Fibroblast of villous mesenchyme (primary cell): ENCODE results near the gene RASAL1. TPM values are rescaled to one million over a fixed set of nuclear protein-coding genes. Genes with fewer than 3 reads are reported as not detected.

Experiments used
- DNase-seq: peaks from one replicate; pipeline ENCODE4 v3.0.0-alpha.2; 2010; ENCODE audit warnings: low read depth
- H3K4me3 ChIP-seq: 2 replicates; pipeline ENCODE4 v1.5.1; 2011; ENCODE audit warnings: low read depth, mild to moderate bottlenecking, low read length
- total RNA-seq: library from RNA; depleted of rRNA; stranded (reverse); fragments of >200 nt; gene quantifications from 2 replicates; pipeline ENCODE4 v1.2.3, GENCODE V29; 2012
- TF ChIP-seq, protein P1 (sequence below): IDR thresholded peaks from 2 replicates; pipeline ENCODE4 v1.5.1; 2012; ENCODE audit warnings: low read depth, mild to moderate bottlenecking, low read length; ENCODE audit not compliant: insufficient read depth

The RASAL1 gene
- total RNA-seq, 1 donor = not detected

DNA sequence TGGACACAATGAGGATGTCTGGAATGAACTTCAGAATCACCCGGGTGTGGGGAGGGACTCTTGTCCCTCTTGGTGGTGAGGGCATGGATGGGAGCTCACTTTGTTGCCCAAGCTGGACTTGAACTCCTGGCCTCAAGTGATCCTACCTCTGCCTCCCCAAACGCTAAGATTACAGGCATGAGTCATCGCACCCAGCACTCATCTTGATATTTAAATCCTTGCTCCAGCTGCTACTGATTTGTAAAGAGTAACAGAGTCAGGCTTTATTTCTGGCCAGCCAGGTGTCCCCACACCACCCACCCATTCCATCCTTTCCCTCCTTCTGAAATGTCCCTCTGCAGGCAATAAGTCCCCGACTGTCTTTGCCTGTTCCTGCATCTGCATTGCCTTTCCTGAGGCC is 44.8 kb upstream of the RASAL1 start:
- no peak overlapping the region for H3K4me3 ChIP-seq
- no peak for DNase-seq
- TF ChIP-seq, protein P1, sequence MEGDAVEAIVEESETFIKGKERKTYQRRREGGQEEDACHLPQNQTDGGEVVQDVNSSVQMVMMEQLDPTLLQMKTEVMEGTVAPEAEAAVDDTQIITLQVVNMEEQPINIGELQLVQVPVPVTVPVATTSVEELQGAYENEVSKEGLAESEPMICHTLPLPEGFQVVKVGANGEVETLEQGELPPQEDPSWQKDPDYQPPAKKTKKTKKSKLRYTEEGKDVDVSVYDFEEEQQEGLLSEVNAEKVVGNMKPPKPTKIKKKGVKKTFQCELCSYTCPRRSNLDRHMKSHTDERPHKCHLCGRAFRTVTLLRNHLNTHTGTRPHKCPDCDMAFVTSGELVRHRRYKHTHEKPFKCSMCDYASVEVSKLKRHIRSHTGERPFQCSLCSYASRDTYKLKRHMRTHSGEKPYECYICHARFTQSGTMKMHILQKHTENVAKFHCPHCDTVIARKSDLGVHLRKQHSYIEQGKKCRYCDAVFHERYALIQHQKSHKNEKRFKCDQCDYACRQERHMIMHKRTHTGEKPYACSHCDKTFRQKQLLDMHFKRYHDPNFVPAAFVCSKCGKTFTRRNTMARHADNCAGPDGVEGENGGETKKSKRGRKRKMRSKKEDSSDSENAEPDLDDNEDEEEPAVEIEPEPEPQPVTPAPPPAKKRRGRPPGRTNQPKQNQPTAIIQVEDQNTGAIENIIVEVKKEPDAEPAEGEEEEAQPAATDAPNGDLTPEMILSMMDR = no peak

DNA sequence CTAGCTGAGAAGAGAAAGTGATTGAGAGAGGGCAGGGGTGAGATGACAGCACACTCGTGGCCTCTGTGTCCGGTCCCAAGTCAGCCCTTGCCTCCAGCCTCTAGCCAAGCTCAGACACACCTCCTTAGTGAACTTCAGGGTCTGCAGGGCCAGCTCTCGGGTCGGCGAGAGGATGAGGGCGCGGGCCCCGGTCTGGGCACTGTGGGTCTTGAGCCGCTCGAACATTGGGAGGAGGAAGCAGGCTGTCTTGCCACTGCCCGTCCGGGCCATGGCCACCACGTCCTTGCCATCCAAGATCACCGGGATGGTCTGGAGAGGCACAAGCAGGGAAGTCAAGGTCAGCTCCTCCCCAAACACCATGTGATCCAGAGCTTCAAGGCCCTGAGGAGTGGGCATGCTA is 43.5 kb upstream of the RASAL1 start:
- no peak for DNase-seq
- TF ChIP-seq, protein P1 = no peak

DNA sequence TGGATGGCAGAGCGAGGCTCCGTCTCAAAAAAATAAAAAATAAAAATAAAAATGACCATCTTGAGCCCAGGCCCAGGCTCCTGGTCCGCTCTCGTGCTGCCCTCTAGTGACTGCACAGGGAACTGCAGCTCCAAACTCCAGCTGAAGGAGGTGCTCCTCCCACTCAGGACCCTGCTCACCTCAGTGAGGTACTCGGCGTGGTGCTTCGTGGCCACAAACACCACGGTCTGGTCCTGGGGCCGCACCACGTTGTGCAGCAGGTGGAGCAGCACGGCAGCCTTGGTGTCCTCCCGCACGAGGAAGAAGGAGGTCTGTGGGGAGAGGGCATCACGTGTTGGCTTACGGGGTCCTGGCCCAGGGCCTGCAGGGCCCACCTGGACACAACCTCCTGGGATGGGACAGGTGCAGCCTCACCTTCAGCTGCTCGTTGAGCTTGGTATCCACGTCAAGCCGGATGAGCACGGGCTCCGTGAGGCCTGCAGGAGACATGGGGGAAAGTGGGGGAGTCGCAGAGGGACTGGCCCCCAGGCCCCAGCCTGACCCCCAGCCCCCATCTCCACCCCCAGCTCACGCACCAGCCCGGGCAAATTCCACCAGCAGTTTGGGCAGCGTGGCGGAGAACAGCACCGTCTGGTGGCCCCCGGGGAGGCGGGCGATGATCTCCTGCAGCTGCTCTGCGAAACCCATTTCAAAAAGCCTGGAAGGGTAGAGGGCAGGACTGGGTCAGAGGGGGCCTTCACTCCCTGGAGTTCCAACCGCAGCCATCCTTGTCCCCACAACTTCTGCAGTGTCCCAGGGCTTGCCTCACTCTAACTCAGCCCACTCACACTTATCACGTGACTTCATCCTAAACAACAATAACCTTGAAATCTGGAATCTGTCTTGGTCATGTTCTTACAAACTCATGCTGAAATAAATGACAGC is 39.2 kb upstream of the RASAL1 start:
- DNase-seq = peak; percentile 68
- no peak overlapping the region for H3K4me3 ChIP-seq
- TF ChIP-seq, protein P1 = peak; percentile 100

More for the DNA sequence above, 43.5 kb upstream of the RASAL1 start:
- no peak overlapping the region for H3K4me3 ChIP-seq

DNA sequence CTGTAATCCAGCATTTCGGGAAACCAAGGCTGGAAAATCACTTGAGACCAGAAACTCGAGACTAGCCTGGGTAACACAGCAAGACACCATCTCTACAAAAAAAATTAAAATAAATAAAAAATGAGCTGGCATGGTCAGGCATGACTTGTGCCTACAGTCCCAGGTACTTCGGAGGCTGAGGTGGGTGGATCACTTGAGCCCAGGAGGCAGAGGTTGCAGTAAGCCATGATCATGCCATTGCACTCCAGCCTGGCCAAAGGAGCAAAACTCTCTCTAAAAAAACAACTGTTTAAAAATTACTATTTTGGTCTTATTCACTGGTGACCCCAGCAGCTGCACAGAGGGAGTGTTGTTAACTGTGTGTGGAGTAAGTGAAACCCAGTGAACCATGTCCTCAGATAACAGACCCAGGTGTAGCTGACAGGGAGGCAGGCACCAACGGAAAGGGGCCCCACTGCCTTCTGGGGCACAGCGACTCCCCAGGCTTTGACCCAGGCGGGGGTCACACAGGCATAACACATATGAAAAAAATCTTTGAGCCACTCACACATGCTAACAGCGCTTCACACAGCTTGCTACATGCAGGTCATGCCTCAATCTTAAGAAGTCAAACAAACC is 37.6 kb upstream of the RASAL1 start:
- no peak for DNase-seq
- TF ChIP-seq, protein P1 = no peak
- H3K4me3 ChIP-seq = no peak overlapping the region

DNA sequence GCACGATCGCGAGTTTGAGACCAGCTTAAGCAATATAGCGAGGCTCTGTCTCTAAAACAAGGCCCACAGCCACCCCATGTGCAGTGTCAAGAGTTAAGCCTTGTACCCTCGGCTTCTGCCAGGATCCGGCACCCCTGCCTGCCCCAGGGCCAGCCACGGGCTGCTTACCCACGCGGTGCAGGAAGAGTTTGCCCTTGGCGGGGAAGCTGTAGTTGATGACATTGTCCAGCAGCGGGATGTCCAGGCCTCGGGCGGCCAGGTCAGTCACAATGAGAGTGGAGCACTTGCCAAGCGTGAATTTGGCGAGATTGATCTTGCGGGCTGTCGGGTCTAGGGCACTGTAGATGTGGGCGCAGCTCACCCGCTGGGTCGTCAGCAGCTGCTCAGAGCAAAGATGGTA is 36.6 kb upstream of the RASAL1 start:
- no peak for DNase-seq
- no peak overlapping the region for H3K4me3 ChIP-seq

DNA sequence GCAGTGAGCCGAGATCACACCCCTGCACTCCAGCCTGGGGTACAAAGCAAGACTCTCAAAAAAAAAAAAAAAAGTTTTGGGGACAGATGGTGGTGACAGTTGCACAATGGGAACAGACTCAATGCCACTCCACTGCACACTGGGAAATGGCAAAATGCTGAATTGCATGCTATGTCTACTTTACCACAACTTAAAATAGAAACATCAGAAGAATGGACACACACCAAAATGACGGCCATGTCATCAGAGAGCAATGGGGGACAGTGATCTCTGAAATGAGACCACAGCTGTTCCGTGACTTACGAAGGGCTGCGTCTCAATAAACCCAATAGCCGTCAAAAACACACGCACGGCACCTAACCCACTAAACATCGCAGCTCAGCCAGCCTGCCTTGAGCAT is 36.0 kb upstream of the RASAL1 start:
- H3K4me3 ChIP-seq = no peak overlapping the region
- no peak for DNase-seq
- TF ChIP-seq, protein P1 = no peak

More for the DNA sequence above, 36.6 kb upstream of the RASAL1 start:
- TF ChIP-seq, protein P1 = no peak
